Measurements from ENCODE around the gene ADRA1B.

DNA sequence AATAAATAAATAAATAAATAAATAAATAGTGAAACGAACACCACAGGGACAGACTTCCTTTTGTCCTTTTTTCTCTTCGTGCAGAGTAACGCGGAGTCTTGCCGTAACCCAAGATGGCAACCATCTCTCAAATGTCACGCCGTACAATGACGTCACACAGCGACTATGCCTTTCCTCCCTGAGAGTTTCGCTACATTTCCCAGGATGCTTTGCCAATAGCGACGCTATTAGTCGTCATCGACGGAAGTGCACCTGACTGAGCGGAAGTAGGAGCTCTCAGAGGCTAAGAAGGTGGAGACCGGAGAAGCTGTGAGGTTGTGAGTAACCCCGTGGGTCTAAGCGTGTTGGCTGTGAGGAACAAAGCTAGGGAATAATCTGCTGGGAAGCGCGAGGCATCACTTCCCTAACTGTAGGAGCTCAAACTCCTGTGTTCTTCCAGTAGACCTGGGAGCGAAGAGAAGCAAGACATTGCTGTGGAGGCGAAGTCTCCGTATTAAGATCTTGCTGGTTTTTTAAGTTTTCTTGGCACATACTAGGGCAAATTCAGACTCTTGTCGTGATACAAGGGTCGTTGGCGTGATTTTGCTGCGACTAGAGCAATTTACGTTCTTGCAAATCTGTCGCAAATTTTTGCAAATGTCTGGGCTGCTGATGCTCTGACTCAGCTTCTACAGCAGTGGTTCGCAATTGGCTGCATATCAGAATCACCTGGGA lies 92.8 kb downstream of the ADRA1B start, which contains the start of gene TTC1:
- TF ChIP-seq ZNF274 (IDR thresholded peaks at IDR 0.05; ENCODE audit: low read depth, low read length) (no peak), YY1 (IDR thresholded peaks at IDR 0.05; ENCODE audit: insufficient read depth, insufficient read length) (peak; percentile 90), SUZ12 (IDR thresholded peaks at IDR 0.05; ENCODE audit: extremely low read depth, insufficient read depth, insufficient read length) (no peak)
